ENCODE measurements around the gene TNRC18.
"Not testable (repeated sequence)": the region's sequence is repeated elsewhere in the genome, so short reads cannot be mapped to it uniquely, and the experiment has no call there.

TNRC18 gene

GRCh38 chr7:5267829-5268228 lies 155.8 kb downstream of the TNRC18 start:
- H3K4me3 Mint-ChIP-seq: not testable (repeated sequence)

GRCh38 chr7:5266191-5267028 lies 157.2 kb downstream of the TNRC18 start:
- ATAC-seq (replicated peaks): no peak
- H3K27ac Mint-ChIP-seq: no peak overlapping the region
- H3K9me3 Mint-ChIP-seq: no peaks in the 10 kb centered on the region
- H3K4me3 Mint-ChIP-seq: no peak overlapping the region
- no peaks in the 10 kb centered on the region for H3K4me1 Mint-ChIP-seq
- no peaks in the 10 kb centered on the region for H3K36me3 Mint-ChIP-seq
- H3K27me3 Mint-ChIP-seq: peaks cover 15 to 26% of the 10 kb centered on the region in 2 donors
- DNase-seq: no peak

More at GRCh38 chr7:5267829-5268228, 155.8 kb downstream of the TNRC18 start:
- not testable (repeated sequence) for H3K9me3 Mint-ChIP-seq; ATAC-seq (replicated peaks); H3K36me3 Mint-ChIP-seq; H3K27ac Mint-ChIP-seq; H3K4me1 Mint-ChIP-seq; DNase-seq
- peaks cover 15 to 32% of the 10 kb centered on the region in 2 donors for H3K27me3 Mint-ChIP-seq

GRCh38 chr7:5265320-5266190 lies 158.1 kb downstream of the TNRC18 start:
- ATAC-seq (replicated peaks): no peak
- H3K4me3 Mint-ChIP-seq: no peak overlapping the region

GRCh38 chr7:5263066-5263465 lies 160.6 kb downstream of the TNRC18 start:
- not testable (repeated sequence) for H3K27me3 Mint-ChIP-seq; H3K4me3 Mint-ChIP-seq; H3K4me1 Mint-ChIP-seq; H3K36me3 Mint-ChIP-seq; DNase-seq; ATAC-seq (replicated peaks); H3K27ac Mint-ChIP-seq; H3K9me3 Mint-ChIP-seq

More at GRCh38 chr7:5265320-5266190, 158.1 kb downstream of the TNRC18 start:
- no peaks in the 10 kb centered on the region for H3K36me3 Mint-ChIP-seq
- DNase-seq: no peak
- H3K4me1 Mint-ChIP-seq: no peaks in the 10 kb centered on the region
- no peak overlapping the region for H3K27ac Mint-ChIP-seq
- H3K9me3 Mint-ChIP-seq: no peaks in the 10 kb centered on the region
- H3K27me3 Mint-ChIP-seq: peaks cover 15 to 22% of the 10 kb centered on the region in 2 donors

- ATAC-seq (replicated peaks); H3K27ac Mint-ChIP-seq; H3K36me3 Mint-ChIP-seq; H3K4me3 Mint-ChIP-seq; H3K27me3 Mint-ChIP-seq; DNase-seq; H3K9me3 Mint-ChIP-seq; H3K4me1 Mint-ChIP-seq: not testable (repeated sequence)
Measured at GRCh38 chr7:5260530-5261068, 163.0 kb downstream of the TNRC18 start.
